Natural killer cell (primary cell): ENCODE results near the gene ATXN2. TPM values are rescaled to one million over a fixed set of nuclear protein-coding genes. Genes with fewer than 3 reads are reported as not detected.
"Not testable (repeated sequence)": the region's sequence is repeated elsewhere in the genome, so short reads cannot be mapped to it uniquely, and the experiment has no call there.

ENCODE experiments used
- ATAC-seq, 3 donors: fragments of 150-1000 bp in 2 of 3; fragments of 200-7000 bp in 1 of 3; cut with Tn5 transposase; 1 replicate in 1 of 3; 2 replicates in 2 of 3; pipeline ENCODE4 v1.10.0; 2021; ENCODE audit warnings: mild to moderate bottlenecking in 2 of 3, moderate library complexity in 2 of 3
- DNase-seq, 2 donors: peaks; one replicate each; pipeline versions ENCODE4 v3.0.0 to v3.0.0-alpha.2; 2013 to 2021; ENCODE audit warnings: mixed read lengths in 1 of 2
- H3K27ac ChIP-seq: one replicate; pipeline ENCODE4 v1.5.1; 2013; ENCODE audit warnings: mild to moderate bottlenecking, low read length
- H3K27me3 ChIP-seq: one replicate; pipeline ENCODE4 v1.6.1; 2013; ENCODE audit warnings: low read length; ENCODE audit not compliant: control insufficient read depth, insufficient read depth
- H3K36me3 ChIP-seq: one replicate; pipeline ENCODE4 v1.6.1; 2013; ENCODE audit warnings: low read length; ENCODE audit not compliant: control insufficient read depth, insufficient read depth
- H3K4me1 ChIP-seq: one replicate; pipeline ENCODE4 v1.6.1; 2013; ENCODE audit warnings: low read length; ENCODE audit not compliant: control insufficient read depth, insufficient read depth
- H3K4me3 ChIP-seq: one replicate; pipeline ENCODE4 v1.5.1; 2013; ENCODE audit warnings: low read length
- H3K9me3 ChIP-seq: one replicate; pipeline ENCODE4 v1.6.1; 2013; ENCODE audit warnings: low read length; ENCODE audit not compliant: control insufficient read depth, insufficient read depth
- H3K27ac Mint-ChIP-seq, 2 donors: one replicate each; pipeline ENCODE4 v1.8.0; 2022; ENCODE audit warnings: mild to moderate bottlenecking in 2 of 2, mixed read lengths in 2 of 2, moderate library complexity in 1 of 2
- H3K27me3 Mint-ChIP-seq, 2 donors: one replicate each; pipeline ENCODE4 v1.8.0; 2022; ENCODE audit warnings: low read depth in 2 of 2, mixed read lengths in 2 of 2
- H3K36me3 Mint-ChIP-seq: one replicate; pipeline ENCODE4 v1.8.0; 2022; ENCODE audit warnings: mixed read lengths
- H3K4me1 Mint-ChIP-seq, 2 donors: one replicate each; pipeline ENCODE4 v1.8.0; 2022; ENCODE audit warnings: mixed read lengths in 2 of 2
- H3K4me3 Mint-ChIP-seq: one replicate; pipeline ENCODE4 v1.8.0; 2022; ENCODE audit warnings: mild to moderate bottlenecking, moderate library complexity, mixed read lengths
- H3K9me3 Mint-ChIP-seq, 2 donors: one replicate each; pipeline ENCODE4 v1.8.0; 2022; ENCODE audit warnings: mixed read lengths in 2 of 2
- CTCF ChIP-seq: fragments of 200-600 bp; IDR thresholded peaks from one replicate; pipeline ENCODE4 v1.8.0; 2022; ENCODE audit warnings: antibody characterized with exemption
- WGBS: methylation state at CpG from one replicate; pipeline ENCODE4 v1.1.7; 2013; ENCODE audit warnings: missing lambda C conversion rate; ENCODE audit not compliant: insufficient coverage; 5-methylcytosine and 5-hydroxymethylcytosine counted together
- intact Hi-C: fragments of 100-400 bp; cut with micrococcal nuclease; formaldehyde crosslinking; loops from one replicate; pipeline ENCODE4 v1.14.2; 2022
- total RNA-seq, 4 donors: library from RNA; stranded (reverse); fragments of 120-200 nt in 1 of 4; gene quantifications; one replicate each; pipeline versions ENCODE4 v1.2.3 to v1.2.4, GENCODE V29; 2013 to 2022

Gene ATXN2
- total RNA-seq, 3 donors from 2014 or later (not counting 1 experiment from before 2014, with no cell fraction given) = 44.9 to 56.5 (median 51.5) TPM

- Histone ChIP-seq H3K4me1 (peaks cover 67% of the 10 kb centered on the region), H3K36me3 (no peaks in the 10 kb centered on the region), H3K27me3 (no peaks in the 10 kb centered on the region), H3K4me3 (peak overlapping the region; percentile 37), H3K9me3 (no peaks in the 10 kb centered on the region), H3K27ac (peak overlapping the region; percentile 62)
- TF ChIP-seq CTCF = peak; percentile 62
- H3K9me3 Mint-ChIP-seq = no peaks in the 10 kb centered on the region
- peak overlapping the region; percentile 91 to 96 for H3K27ac Mint-ChIP-seq
- DNase-seq (peak; percentile 98), ATAC-seq (peak; percentile 75 to 92 (median 77))
- H3K27me3 Mint-ChIP-seq = peaks cover 1 to 2% of the 10 kb centered on the region in 2 donors
- intact Hi-C loops = loop anchor here (1.0 kb wide), 1 partner anchor 29 kb away; no protein-coding TSS in a partner anchor
- no peaks in the 10 kb centered on the region for H3K36me3 Mint-ChIP-seq
- H3K4me1 Mint-ChIP-seq = peaks cover 45 to 69% of the 10 kb centered on the region in 2 donors
- under 1% methylated on average over 59 of the region's 59 CpGs for WGBS
- H3K4me3 Mint-ChIP-seq = peak overlapping the region; percentile 95
Observed at GRCh38 chr12:111405149-111405858, 193.8 kb downstream of the ATXN2 start.

- no peak for TF ChIP-seq CTCF
- no peaks in the 10 kb centered on the region for H3K27me3 ChIP-seq
- peak; percentile 27 to 81 for DNase-seq
- H3K27ac ChIP-seq = peak overlapping the region; percentile 62
- Mint-ChIP-seq H3K36me3 (no peaks in the 10 kb centered on the region), H3K27me3 (peaks cover 6 to 8% of the 10 kb centered on the region in 2 donors), H3K27ac (peak overlapping the region; percentile 91 to 96), H3K4me3 (peak overlapping the region; percentile 95), H3K4me1 (peaks cover 45 to 68% of the 10 kb centered on the region in 2 donors), H3K9me3 (no peaks in the 10 kb centered on the region)
- no peak for ATAC-seq
- peak overlapping the region; percentile 37 for H3K4me3 ChIP-seq
- no peaks in the 10 kb centered on the region for H3K36me3 ChIP-seq
- WGBS = 33% methylated on average over 17 of the region's 21 CpGs
- no peaks in the 10 kb centered on the region for H3K9me3 ChIP-seq
- intact Hi-C loops = loop anchor here (1.0 kb wide), 1 partner anchor 30 kb away; no protein-coding TSS in a partner anchor
- H3K4me1 ChIP-seq = peaks cover 59% of the 10 kb centered on the region
Observed at GRCh38 chr12:111404362-111405148, 194.6 kb downstream of the ATXN2 start.

GRCh38 chr12:111402490-111402824 lies 196.7 kb downstream of the ATXN2 start:
- intact Hi-C loops, H3K27me3 ChIP-seq, H3K9me3 ChIP-seq, H3K27ac ChIP-seq, H3K36me3 Mint-ChIP-seq, H3K4me3 ChIP-seq, H3K36me3 ChIP-seq, H3K27me3 Mint-ChIP-seq, H3K9me3 Mint-ChIP-seq, H3K4me3 Mint-ChIP-seq, DNase-seq, ATAC-seq: not testable (repeated sequence)
- Mint-ChIP-seq H3K27ac (peak overlapping the region in 1 of 2 donors; percentile 96), H3K4me1 (peaks cover 27 to 49% of the 10 kb centered on the region in 2 donors)
- 80% methylated on average over 3 of the region's 9 CpGs for WGBS
- peaks cover 42% of the 10 kb centered on the region for H3K4me1 ChIP-seq

Other genes with a start within 250 kb of the ATXN2 start
- gene PHETA1, start 230.2 kb downstream of the ATXN2 start, total RNA-seq = 1 to 10 TPM; 3.4 to 3.8 (median 3.5) TPM
- 10 to 100 TPM; 68.1 to 81.3 (median 68.4) TPM for gene SH2B3, start 193.4 kb downstream of the ATXN2 start, total RNA-seq
- gene BRAP, start 86.6 kb upstream of the ATXN2 start, total RNA-seq = 10 to 100 TPM; 24.6 to 28.8 (median 27.8) TPM
- 10 to 100 TPM; 19.0 to 29.0 (median 27.0) TPM for gene ACAD10, start 86.7 kb upstream of the ATXN2 start, total RNA-seq
- gene ALDH2, start 167.6 kb upstream of the ATXN2 start, total RNA-seq = 1 to 10 TPM; 2.6 to 8.2 (median 3.8) TPM
- gene MAPKAPK5, start 242.9 kb upstream of the ATXN2 start, total RNA-seq = 10 to 100 TPM; 54.8 to 64.9 (median 63.5) TPM